ENCODE results near the gene GRM1.

GRM1 gene

DNA sequence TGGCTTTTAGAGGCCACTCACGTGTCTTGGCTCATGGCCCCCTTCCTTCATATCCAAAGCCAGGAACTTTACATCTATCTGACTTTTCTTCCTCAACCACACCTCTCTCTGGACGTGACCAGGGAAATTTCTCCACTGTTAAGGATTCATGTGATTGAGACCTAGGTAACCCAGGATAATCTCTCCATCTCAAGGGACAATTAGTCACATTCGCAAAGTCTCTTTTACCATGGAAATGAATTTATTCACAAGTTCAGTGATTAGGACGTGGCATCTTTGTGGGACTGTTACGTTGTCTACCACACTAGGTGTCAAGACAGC is 287.3 kb downstream of the GRM1 start:
- Histone ChIP-seq H3K79me2 (ENCODE audit: insufficient read depth, low read length) (no peaks in the 10 kb centered on the region), H2AFZ (ENCODE audit: low read length) (no peak overlapping the region), H3K27me3 (ENCODE audit: insufficient read depth, low read length, poor library complexity, severe bottlenecking) (no peaks in the 10 kb centered on the region), H3K4me3 (ENCODE audit: low read length, poor library complexity, severe bottlenecking) (no peak overlapping the region), H3K4me1 (ENCODE audit: insufficient read depth, low read length, poor library complexity, severe bottlenecking) (no peaks in the 10 kb centered on the region), H3K9me3 (ENCODE audit: insufficient read depth, low read depth, low read length) (no peaks in the 10 kb centered on the region), H4K20me1 (ENCODE audit: insufficient read depth, low read length, poor library complexity, severe bottlenecking) (no peaks in the 10 kb centered on the region), H3K36me3 (ENCODE audit: insufficient read depth, low read length) (no peaks in the 10 kb centered on the region), H3K9ac (ENCODE audit: low read depth, low read length, poor library complexity, severe bottlenecking) (no peak overlapping the region), H3K4me2 (ENCODE audit: low read depth, low read length, poor library complexity, severe bottlenecking) (no peak overlapping the region), H3F3A (ENCODE audit: low read depth) (no peaks in the 10 kb centered on the region), H3K9me2 (replicated peaks; ENCODE audit: low read depth, low read length) (no peaks in the 10 kb centered on the region)
- TF ChIP-seq, protein P1, sequence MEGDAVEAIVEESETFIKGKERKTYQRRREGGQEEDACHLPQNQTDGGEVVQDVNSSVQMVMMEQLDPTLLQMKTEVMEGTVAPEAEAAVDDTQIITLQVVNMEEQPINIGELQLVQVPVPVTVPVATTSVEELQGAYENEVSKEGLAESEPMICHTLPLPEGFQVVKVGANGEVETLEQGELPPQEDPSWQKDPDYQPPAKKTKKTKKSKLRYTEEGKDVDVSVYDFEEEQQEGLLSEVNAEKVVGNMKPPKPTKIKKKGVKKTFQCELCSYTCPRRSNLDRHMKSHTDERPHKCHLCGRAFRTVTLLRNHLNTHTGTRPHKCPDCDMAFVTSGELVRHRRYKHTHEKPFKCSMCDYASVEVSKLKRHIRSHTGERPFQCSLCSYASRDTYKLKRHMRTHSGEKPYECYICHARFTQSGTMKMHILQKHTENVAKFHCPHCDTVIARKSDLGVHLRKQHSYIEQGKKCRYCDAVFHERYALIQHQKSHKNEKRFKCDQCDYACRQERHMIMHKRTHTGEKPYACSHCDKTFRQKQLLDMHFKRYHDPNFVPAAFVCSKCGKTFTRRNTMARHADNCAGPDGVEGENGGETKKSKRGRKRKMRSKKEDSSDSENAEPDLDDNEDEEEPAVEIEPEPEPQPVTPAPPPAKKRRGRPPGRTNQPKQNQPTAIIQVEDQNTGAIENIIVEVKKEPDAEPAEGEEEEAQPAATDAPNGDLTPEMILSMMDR (conservative IDR thresholded peaks at IDR 0.05; ENCODE audit: low read length): no peak
- TF ChIP-seq EZH2phosphoT487 (IDR thresholded peaks at IDR 0.05; ENCODE audit: borderline replicate concordance): no peak

DNA sequence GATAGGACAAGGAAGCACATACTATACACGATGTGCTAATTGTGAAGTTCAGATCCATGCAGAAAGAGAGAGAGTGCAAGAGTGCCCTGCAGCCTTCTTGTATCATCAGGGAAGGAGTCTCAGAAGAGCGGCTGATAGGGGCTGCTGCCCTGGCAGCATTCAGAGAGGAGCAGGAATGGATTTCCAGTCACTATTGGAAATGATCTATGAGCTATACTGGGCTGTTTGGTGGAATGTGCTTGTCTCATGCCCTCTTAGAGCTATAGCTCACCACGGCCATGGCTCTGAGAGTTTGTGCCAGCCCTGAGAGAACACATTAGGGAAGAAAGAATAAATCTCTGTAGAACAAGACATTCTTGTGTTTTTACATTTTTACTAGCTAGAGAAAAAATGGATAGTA is 302.2 kb downstream of the GRM1 start:
- H3K36me3 ChIP-seq (ENCODE audit: insufficient read depth, low read length): no peaks in the 10 kb centered on the region
- H3K9me3 ChIP-seq (ENCODE audit: insufficient read depth, low read depth, low read length): no peaks in the 10 kb centered on the region
- H3K9ac ChIP-seq (ENCODE audit: low read depth, low read length, poor library complexity, severe bottlenecking): no peak overlapping the region
- no peaks in the 10 kb centered on the region for H4K20me1 ChIP-seq (ENCODE audit: insufficient read depth, low read length, poor library complexity, severe bottlenecking)
- no peak overlapping the region for H3K4me2 ChIP-seq (ENCODE audit: low read depth, low read length, poor library complexity, severe bottlenecking)
- H2AFZ ChIP-seq (ENCODE audit: low read length): no peak overlapping the region
- no peaks in the 10 kb centered on the region for H3K4me1 ChIP-seq (ENCODE audit: insufficient read depth, low read length, poor library complexity, severe bottlenecking)
- no peaks in the 10 kb centered on the region for H3K27me3 ChIP-seq (ENCODE audit: insufficient read depth, low read length, poor library complexity, severe bottlenecking)
- H3K79me2 ChIP-seq (ENCODE audit: insufficient read depth, low read length): no peaks in the 10 kb centered on the region
- no peaks in the 10 kb centered on the region for H3F3A ChIP-seq (ENCODE audit: low read depth)
- TF ChIP-seq EZH2phosphoT487 (IDR thresholded peaks at IDR 0.05; ENCODE audit: borderline replicate concordance): no peak
- TF ChIP-seq, protein P1 (conservative IDR thresholded peaks at IDR 0.05; ENCODE audit: low read length): no peak
- H3K4me3 ChIP-seq (ENCODE audit: low read length, poor library complexity, severe bottlenecking): no peak overlapping the region
- H3K9me2 ChIP-seq (replicated peaks; ENCODE audit: low read depth, low read length): no peaks in the 10 kb centered on the region

DNA sequence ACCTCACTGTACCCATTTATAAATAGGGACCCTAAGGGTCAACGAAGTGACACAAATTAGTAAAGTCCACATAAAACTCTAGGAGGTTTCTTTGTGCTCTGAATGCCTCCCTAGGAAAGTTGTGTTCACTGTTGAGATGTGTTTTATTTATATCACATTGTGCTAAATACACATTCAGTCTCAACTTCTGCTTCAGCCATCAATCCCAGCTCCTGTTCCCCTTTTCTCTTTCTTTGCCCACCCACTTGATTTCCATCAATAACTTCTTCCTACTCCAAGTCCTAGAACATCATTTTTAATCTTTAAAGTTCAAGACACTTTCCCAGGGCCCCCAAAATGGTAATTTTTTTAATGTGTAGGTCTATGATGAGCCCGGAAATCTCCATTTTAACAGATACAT is 306.5 kb downstream of the GRM1 start:
- H3K4me2 ChIP-seq (ENCODE audit: low read depth, low read length, poor library complexity, severe bottlenecking): no peak overlapping the region
- H3K79me2 ChIP-seq (ENCODE audit: insufficient read depth, low read length): no peaks in the 10 kb centered on the region
- H3K9me3 ChIP-seq (ENCODE audit: insufficient read depth, low read depth, low read length): no peaks in the 10 kb centered on the region
- no peaks in the 10 kb centered on the region for H4K20me1 ChIP-seq (ENCODE audit: insufficient read depth, low read length, poor library complexity, severe bottlenecking)
- H3K27me3 ChIP-seq (ENCODE audit: insufficient read depth, low read length, poor library complexity, severe bottlenecking): no peaks in the 10 kb centered on the region
- no peaks in the 10 kb centered on the region for H3K36me3 ChIP-seq (ENCODE audit: insufficient read depth, low read length)
- H3K9me2 ChIP-seq (replicated peaks; ENCODE audit: low read depth, low read length): no peaks in the 10 kb centered on the region
- TF ChIP-seq, protein P1 (conservative IDR thresholded peaks at IDR 0.05; ENCODE audit: low read length): no peak
- TF ChIP-seq EZH2phosphoT487 (IDR thresholded peaks at IDR 0.05; ENCODE audit: borderline replicate concordance): no peak
- no peak overlapping the region for H2AFZ ChIP-seq (ENCODE audit: low read length)
- no peaks in the 10 kb centered on the region for H3F3A ChIP-seq (ENCODE audit: low read depth)
- H3K4me1 ChIP-seq (ENCODE audit: insufficient read depth, low read length, poor library complexity, severe bottlenecking): no peaks in the 10 kb centered on the region
- no peak overlapping the region for H3K4me3 ChIP-seq (ENCODE audit: low read length, poor library complexity, severe bottlenecking)
- H3K9ac ChIP-seq (ENCODE audit: low read depth, low read length, poor library complexity, severe bottlenecking): no peak overlapping the region

Measured in Loucy (cell line).